GM21825 (cell line): ENCODE data around the gene IFITM2.
"Not testable (repeated sequence)": the region's sequence is repeated elsewhere in the genome, so short reads cannot be mapped to it uniquely, and the experiment has no call there.

Experiments
- ATAC-seq: cut with Tn5 transposase; IDR thresholded peaks from one replicate; pipeline ENCODE4 v1.9.1; 2021; ENCODE audit warnings: mild to moderate bottlenecking, moderate library complexity; ENCODE audit not compliant: unreplicated experiment

IFITM2 gene

GRCh38 chr11:339963-340362 is 32.3 kb downstream of the IFITM2 start:
- ATAC-seq = no peak

GRCh38 chr11:340539-341512 is 33.2 kb downstream of the IFITM2 start:
- no peak for ATAC-seq

- no peak for ATAC-seq
These were observed 34.7 kb downstream of the IFITM2 start for GRCh38 chr11:342328-342727.

- ATAC-seq = no peak
These were observed 37.4 kb downstream of the IFITM2 start for GRCh38 chr11:344836-345578.

- no peak for ATAC-seq
These were observed 38.9 kb downstream of the IFITM2 start for GRCh38 chr11:346529-346928.

GRCh38 chr11:349270-349954 is 41.8 kb downstream of the IFITM2 start:
- ATAC-seq = not testable (repeated sequence)

GRCh38 chr11:350033-350722 is 42.6 kb downstream of the IFITM2 start:
- ATAC-seq = not testable (repeated sequence)

- ATAC-seq = no peak
These were observed 43.2 kb downstream of the IFITM2 start for GRCh38 chr11:350723-351255.

GRCh38 chr11:351411-351810 is 43.8 kb downstream of the IFITM2 start:
- no peak for ATAC-seq

- ATAC-seq = no peak
These were observed 44.9 kb downstream of the IFITM2 start for GRCh38 chr11:352456-353031.

- no peak for ATAC-seq
These were observed 45.7 kb downstream of the IFITM2 start for GRCh38 chr11:353179-353873.

- peak; percentile 59 for ATAC-seq
These were observed 48.2 kb downstream of the IFITM2 start for GRCh38 chr11:355581-356458.

GRCh38 chr11:356610-357009 is 49.0 kb downstream of the IFITM2 start:
- no peak for ATAC-seq

- ATAC-seq = no peak
These were observed 50.0 kb downstream of the IFITM2 start for GRCh38 chr11:357582-357981.

GRCh38 chr11:358129-358800 is 50.6 kb downstream of the IFITM2 start:
- ATAC-seq = no peak
